Activated T-cell treated with anti-CD3 and anti-CD28 coated beads for 1 hour (primary cell): ENCODE measurements around the gene NPRL2.
A peak's percentile ranks its signal among the peaks of the same experiment; 100 is the strongest.

Experiments used
- DNase-seq: peaks from one replicate; pipeline ENCODE4 v3.0.0-alpha.2; 2020; ENCODE audit warnings: low read depth

The NPRL2 gene

DNA sequence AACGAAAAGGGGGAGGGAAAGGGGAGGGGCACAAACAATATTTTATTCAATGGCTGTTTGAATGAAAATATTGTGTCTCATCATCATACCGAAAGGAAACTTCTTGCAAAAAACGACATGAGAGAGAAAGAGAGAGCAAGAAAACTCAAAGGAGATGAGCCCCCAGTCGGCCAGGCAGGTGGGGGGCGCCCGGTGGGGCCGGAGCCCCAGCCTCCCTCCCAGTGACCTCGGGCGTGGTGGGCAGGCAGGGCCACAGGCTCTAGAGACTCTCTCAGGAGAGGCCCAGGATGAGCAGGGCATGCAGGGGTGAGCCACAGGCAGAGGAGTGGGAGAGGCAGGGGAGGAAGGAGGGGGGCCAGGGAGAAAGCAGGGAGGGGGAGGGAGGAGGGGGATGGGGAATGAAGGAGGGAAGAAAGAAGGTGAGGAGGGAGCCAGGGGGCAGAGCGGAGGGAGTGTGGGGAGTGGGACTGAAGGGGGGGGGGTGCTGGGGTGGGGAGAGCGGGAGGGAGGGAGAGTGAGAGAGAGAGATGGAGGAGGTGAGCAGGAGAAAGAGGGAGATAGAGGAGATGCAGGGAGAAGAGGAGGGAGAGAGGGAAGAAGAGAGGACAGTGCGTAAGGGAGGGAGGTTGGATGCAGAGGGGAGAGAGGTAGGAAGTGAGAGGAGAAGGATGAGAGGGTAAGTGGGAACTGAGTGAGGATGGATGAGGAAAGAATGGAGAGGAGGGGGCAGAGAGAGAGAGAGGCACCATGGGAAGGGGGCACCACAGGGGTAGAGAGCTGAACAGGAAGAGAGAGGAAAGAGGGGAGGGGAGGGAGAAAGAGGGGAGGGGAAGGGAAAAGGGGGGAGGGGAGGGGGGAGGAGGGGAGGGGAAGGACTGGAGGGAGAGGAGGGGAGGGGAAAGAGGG is 22.8 kb upstream of the NPRL2 start:
- DNase-seq: no peak

DNA sequence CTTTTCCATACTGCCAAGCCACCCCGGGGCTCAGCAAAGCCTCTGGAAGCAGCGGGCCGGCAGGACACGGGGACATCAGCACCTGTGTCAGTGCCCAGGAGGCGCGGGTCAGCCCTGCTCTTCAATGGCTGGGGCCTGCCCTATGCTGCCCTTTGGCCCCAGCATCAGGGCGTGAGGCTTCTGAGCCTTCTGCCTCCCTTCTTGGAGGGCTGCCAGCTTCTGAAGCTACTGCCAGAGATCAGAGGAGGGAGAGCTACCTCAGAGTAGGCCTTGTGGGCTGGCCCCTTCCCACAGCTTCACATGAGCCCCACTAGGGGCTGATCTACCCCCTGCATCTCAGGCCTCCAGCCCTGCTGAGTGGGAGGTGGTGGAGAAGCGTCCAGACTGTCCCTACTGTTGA is 21.8 kb upstream of the NPRL2 start:
- DNase-seq: no peak

DNA sequence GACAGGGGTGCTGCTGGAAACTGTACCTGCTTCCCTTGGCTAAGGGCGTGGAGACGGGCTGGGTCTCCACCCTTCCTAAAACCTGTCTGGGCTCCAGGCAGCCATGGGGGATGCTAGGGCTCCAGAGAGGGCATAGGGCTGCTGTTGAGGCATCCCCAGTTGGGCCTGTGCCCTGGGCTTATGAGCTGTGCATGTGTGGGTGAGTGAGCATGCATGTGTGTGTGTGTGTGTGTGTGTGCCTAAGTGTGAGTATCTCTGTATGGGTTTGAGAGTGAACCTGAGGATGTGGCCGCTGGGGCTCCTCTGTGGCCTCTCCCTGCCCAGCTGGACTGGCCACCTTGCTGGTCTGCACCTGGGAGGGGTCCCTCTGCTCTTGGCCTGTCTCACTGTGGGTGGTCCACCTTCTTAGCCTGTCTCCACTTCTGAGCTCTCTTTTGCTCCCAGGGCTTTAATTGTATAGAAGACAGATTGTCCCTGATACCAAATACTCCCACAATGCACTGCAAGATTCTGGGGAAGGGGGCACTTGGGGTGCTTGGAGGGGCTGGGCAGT is 20.6 kb upstream of the NPRL2 start:
- no peak for DNase-seq

DNA sequence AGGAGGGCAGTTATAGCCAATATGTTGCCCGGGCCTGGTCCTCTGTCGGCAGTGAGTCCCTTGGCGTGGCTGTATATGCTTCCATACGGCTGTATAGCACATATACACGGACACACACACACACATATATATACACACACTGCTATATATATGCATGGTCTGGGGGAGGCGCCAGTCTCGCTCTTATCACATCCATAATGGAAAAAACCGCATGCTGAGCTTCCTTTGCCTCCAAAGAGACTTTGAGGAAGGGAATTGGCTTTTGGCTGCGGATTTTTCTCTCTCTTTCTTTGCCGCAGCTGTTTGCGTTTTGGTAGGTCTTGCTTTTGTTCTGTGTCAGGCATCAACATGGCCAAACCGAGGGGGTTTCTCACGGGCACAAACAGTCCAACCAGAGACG is 20.0 kb upstream of the NPRL2 start:
- no peak for DNase-seq

DNA sequence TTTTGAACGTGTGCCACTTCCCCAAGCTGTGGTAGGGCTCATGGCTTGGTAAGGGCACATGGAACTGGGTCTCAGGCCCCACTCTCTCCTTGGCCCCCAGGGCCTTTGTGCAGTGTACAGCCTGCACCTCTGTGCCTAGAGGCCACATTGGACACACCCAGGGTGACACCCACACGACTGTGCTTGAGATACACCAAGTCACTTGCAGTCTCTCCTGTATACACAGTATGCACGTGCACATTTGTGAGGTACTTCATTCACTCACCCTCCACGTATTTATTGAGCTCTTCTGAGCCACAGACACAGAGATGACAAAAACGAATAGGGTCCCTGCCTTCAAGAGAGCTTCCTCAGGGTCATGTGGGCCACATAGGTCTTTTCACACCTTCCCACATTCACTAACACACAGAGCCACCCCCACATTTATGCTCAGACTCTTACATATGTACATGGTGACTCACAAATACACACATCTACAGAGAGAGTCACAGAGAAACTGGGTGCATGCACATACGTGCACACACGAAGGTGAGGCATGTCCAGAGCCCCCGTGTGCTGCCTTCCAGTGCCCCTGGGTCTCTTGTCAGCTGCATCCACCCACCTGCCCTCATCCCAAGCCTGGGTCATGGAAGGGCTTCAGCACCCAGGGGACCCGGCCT is 18.6 kb upstream of the NPRL2 start:
- DNase-seq: no peak

DNA sequence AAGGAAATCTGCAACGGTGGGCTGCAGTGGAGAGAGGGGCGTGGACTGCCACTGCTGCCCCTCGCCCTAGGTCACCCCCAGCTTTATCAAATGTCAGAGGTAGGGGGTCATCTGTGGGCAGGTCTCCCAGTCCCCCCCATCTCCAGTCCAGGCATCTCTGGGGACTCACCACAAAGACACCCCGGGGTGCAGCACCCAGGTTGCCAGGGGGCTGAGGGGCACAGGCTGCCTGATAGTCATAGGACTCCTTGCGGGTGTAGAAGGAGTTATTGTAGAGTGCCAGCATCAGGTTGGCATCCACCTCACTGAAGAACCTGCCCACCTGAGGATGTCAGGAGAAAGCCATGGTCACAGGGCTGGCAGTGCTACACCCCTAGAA is 15.3 kb upstream of the NPRL2 start:
- DNase-seq: no peak

DNA sequence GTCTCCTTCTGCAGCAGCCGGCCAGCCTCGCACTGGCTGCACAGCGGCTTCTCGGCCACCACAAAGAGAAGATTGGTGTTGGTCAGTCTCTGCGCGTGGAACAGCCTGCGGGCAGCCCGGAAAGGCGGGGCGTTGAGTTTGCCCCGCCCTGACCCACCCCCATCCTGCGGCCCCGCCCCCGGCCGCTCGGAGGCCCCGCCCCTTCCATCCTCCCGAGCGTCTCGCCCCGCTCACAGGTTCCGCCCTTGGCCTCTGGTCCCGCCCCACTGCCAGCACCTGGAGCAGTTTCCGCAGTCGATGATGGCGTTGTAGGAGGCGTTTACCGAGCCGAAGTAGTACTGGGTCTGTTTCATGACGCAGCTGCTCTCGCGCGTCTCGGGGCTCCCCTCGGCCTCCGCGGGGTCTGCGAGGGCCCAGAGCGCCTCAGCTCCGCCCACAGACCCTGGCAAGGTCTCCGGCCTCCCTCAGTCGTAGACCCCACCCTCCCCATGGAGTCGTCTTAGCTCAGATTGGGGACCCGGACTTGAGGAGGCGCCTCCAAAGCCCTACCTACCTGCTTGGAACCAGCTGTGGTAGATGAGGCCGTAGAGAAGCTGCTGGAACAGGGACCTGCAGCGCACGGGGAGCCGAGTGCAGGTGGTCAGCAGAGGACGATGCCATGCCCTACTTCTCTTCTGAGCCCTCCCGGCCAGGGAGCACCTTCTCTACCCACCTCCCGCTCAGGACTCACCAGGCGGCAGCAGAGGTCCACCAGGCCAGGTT is 14.7 kb upstream of the NPRL2 start:
- DNase-seq: peak; percentile 93

DNA sequence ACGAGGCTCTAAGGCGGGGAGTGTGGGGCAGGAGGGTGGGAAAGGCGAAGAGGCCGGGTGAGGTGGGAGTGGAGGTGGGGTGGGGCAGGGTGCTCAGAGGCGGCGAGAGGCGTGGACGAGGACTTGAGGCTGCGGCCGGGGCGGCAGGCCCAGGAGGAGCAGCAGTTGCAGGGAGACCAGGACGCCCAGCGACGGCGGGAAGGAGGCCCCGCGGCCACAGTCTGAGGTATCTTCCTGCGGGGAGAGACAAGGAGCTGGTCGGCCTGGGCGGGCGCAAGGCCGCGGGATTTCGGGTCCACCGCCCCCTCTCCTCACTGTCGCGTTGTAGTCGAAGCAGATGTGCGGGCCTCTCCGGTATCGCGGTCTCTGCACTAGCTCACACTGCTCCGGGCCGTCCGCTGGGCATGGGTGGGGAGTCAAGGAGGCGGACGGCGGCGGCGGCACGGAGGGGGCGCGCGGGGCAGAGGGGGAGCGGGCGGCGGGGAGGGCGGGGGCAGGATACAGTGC is 14.1 kb upstream of the NPRL2 start:
- no peak for DNase-seq

DNA sequence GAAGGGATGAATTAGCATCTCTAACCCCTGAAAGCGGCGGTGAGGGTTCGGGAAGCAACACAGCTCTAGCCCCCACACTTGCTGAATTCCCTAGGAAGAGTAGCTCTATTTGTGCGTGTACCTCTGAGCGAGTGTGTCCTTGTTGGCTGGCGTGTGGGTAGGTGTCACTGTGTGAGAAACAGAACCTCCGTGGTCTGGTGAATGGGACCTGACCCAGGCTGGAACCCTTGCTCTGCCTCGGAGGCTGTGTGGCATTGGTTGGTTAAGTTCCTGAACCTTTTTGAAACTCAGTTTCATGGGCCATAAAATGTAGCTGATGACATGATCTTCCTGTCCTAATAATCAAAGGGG is 9.2 kb upstream of the NPRL2 start:
- DNase-seq: no peak

DNA sequence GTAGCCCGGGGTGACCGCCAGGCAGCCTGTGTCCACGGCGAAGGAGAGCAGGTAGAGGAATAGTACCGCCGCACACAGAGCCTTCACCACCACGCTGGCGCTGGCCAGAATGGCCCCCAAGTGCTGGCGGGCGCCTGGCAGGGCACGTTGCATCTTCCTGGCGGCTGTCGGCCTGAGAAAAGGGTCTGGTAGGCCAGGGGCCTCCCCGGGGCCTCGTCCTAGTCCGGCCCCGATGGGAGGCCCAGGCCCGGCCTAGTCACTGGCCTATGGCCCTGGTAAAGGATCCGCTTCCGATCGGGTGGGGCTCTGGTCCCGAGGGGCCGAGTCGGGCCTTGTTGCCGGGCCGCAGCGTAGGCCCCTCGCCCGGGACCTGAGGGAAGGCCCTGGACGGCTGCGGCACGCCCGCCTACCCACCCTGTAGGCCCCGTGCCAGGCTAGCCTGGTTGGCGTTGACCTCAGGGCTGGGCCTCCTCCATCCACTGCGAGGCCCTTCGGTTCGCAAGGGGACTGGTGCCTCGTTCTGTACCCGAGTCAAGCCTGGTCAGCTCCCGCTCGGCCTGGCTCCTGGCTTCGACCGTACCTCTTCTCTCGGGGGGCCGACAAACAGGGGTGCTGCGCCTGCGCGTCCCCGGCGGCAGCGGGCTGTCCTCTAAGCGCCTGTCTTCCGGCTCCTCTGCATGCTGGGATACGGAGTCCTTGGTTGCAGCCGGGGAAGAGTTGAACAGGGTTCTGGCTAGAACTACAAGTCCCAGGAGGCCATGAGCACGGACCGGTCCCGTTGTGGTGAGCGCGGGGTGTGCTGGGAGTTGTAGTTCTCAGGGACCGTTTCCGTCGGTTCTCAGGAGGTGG is 8.6 kb upstream of the NPRL2 start, which contains the start of gene TMEM115:
Gene TMEM115, minus strand, starts transcription at position 611 of the 849 bp plus-strand sequence. Its CDS starts 458 bp downstream, at position 153.
- peak; percentile 89 for DNase-seq

DNA sequence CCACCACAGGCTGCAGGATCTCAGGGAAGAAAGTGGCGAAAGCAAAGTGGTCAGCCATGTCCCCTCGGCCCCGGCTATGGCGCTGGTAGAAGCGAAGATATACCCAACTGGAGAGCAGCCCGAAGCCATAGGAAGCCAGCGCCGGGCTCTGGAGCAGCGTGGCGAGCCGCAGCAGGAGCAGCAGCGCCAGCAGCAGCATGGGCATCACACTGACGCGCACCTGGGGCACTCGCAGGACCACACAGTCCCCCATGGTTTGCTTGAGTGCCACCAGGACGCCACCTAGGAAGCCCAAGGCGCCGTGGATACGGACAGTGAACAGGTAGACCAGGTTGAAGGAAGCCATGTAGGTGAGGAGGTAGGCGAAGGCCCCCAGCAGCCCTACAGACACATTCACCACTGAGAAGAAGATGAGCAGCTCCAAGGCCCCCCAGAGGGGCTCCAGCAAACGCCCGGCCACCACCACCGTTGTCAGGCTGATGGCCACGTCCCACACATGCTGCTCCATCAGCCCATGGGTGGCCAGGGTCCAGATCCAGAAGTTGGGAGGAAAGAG is 7.9 kb upstream of the NPRL2 start:
- DNase-seq: no peak

DNA sequence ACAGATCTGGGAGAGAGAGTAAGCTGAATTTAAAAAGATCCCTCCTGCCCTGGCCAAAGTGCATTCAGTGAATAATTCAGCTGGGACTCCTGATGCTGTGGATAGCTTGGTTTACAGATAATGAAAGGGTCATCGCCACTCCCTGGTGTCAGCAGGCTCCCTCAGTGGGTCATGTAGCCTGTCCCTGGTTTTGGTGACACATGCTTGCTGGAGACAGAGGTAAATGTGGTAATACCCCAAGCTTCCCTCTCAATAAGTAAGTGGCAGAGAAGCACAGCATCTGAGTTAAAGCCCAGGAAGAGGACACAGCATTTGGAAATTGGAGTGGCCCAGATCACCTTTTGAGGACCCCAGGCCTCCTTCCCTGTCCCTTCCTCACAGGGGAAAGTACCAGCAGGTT is 6.9 kb upstream of the NPRL2 start:
- DNase-seq: no peak

DNA sequence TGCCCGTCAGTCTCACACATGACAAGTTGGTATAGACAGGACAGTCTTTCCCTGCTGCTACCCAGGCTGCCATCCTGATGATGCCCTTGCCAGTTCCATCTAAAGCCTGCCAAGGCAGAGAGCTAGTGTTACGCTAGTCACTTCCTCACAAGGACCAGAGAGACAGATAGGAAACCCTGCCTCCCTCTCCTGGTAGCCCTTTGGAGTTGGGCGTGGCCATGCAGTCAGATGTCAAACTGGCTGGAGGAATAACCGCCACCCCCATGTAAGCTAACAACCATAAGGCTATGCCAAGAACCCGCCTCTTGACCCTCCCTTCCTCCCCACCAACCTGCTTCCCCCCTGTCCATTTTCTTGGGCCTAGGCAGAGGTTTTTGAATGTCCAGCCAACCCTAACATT is 6.0 kb upstream of the NPRL2 start:
- no peak for DNase-seq

DNA sequence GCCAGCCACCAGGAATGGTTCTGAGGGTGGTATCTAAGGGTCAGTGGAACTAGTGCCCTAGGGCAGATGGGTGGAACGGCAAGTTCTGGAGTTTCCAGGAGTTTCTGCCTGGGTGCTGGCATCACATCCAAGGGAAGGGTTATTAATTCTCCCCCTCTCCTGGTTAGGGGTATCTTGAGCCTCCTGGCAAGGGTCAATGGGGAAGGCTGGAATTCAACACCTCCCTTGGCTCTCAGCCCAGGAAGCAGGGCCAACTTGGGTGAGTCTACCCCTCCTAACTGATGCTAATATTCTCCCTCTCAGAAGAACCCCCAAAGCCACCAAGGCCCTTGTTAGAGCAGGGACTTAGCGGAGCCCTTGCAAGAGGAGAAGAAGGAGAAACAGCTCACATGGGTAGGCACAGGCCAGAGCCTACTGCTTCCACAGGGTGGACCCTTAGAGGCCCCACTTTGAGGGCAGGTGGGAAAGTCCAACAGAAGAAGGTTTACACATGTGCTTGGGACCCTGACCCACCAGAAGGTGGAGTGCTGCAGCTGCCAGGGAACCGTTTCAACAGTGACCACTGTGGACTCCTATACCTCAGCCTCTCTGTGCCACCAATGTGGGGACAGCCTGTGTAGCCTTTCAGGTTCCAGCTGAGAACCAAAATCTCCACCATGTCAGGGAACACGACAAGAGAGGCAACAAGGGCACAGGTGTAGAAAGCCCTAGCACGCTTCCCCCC is 5.4 kb upstream of the NPRL2 start:
- DNase-seq: no peak

DNA sequence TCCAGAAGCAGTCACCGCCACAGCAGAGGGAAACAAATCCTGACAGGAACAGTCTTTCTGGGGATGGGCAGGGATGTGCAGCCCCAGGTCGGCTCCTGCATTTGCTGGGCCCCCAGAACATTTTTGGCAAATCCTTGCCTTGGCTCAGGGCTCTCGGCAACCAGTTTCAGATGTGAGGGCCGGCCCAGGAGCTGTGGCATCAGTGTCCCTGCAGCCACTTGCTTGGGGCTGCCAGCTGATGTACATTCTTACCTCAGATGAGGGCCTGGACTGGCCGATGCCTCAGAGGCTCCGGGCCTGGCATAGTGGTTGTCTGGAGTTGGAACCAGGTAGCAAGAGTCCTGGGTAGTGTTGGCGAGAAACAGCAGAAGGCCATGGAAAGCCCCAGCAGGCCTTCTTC is 4.3 kb upstream of the NPRL2 start:
- no peak for DNase-seq

DNA sequence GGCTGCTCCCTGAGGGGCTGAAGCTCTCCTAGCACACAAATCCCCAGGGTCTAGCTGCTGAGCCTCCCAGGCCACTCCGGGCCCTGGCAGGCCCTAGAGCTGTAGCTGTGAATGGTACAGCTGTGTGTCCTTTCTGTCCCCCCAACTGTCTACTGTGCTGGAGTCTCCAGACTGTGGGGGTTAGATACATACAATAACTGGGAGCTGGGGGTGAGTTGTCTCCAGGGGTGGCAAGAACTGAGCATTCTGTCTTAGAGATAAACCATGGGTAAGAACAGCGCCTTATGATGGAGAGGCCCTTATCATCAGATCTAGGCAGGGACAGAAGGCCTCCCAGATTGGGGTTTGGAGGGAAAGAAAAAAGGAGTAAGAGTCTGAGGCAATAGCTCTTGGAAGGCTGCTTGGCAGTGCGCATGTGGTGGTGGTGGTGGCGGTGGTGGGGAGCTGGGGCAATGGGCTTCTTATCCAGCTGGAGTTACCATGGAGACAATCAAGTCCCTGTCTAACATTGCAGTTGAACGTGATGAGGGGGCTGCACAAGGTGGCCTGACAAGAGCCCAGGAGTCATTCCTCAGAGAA is 3.7 kb upstream of the NPRL2 start:
- DNase-seq: no peak

DNA sequence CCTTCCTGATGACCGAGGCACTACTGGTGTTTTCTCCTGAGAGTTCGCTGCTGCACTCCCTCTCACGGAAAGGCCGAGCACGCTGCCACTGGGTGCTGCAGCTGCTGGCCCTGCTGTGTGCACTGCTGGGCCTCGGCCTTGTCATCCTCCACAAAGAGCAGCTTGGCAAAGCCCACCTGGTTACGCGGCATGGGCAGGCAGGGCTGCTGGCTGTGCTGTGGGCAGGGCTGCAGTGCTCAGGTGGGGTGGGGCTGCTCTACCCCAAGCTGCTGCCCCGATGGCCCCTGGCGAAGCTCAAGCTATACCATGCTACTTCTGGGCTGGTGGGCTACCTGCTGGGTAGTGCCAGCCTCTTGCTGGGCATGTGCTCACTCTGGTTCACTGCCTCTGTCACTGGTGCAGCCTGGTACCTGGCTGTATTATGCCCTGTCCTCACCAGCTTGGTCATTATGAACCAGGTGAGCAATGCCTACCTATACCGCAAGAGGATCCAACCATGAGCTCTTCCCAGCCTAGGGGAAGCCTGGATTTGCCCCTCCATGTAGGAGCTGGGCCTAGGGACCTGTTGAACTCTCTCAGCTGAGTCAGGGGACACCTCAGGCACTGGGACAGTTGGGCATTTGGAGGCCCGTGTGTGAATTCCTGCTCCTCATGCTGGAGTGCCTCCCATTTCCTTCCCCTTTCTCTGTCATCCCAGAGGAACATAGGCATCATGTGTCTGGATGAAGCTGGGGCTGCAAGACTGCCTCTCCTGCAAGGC is 2.9 kb upstream of the NPRL2 start:
- no peak for DNase-seq

DNA sequence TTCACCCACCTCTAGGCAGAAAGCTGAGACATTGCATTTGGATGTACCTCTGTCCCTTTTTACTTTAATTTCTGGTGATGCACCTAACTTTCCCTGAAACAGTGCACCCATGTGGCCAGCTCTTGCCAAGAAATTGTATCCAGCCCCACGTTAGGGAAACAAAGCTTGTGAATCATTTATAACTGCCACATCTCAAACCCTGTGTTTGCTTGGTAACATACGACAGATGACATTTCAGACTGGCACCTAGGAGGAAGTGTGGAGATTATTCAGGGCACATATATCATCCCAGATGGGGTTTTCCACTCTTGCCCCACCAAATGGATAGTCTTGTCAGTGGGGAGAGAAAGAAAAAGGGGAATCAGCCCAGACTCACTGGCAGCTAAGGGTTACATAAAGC is 2.2 kb upstream of the NPRL2 start:
- DNase-seq: no peak

DNA sequence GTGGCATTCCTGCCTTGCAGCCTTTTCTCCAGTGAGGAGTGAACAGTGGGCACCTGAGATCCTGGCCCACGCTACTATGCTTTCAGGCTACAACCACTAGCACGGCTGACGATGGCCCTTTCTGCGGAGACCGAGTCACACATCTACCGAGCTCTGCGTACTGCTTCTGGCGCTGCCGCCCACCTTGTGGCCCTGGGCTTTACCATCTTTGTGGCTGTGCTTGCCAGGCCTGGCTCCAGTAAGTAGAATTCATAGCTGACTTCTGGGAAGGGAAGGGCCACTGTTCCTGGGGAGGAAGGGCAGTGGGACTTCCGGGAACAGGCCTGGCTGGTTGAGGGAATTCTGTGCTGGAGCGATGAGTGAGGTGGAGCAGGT is 735 bp upstream of the NPRL2 start:
- DNase-seq: no peak

DNA sequence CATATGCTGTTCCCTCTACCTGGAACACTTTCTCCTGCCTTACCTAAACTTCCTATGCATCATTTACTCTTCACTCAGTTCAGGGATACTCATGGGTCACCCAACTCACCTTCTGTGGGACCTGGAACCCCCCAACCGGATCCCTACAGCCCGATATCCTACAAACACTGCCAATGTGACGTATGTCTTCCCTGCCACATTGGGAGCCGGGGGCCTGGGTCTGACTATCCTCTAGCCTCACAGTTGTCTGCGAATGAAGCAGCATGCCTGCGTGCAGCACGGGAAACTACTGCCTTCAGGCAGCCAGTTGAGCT is 405 bp downstream of the NPRL2 start:
- no peak for DNase-seq
